ENCODE measurements around the gene NFIB. TPM values are rescaled to one million over a fixed set of nuclear protein-coding genes. Genes with fewer than 3 reads are reported as not detected.

The NFIB gene
- total and polyA plus RNA-seq, 2 of the 8 experiments (the other 6 are each of a cell fraction or from before 2014, with no cell fraction given): 2.6 to 13.1 TPM

DNA sequence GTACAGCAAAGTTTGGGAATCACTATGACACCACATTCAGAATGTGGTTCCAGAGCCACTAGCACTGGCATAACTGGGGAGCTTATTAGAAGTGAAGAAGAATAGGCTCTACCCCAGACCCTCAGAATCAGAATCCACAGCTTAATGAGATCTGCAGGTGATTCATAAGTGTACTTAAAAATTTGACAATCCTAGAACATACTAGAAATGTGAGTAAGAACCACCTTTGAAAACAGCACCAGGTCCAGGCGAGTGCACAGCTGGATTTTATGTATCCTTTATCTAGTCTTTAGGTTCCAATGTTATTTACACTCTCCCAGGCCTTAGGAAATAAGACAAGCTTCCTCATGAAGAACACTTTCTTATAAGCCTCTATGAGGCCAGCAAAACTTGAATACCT, 149.0 kb downstream of the NFIB start (continued):
- no peak for TF ChIP-seq POU5F1 (IDR thresholded peaks at IDR 0.05; ENCODE audit: low read depth, low read length)
- no peak for TF ChIP-seq ASH2L (IDR thresholded peaks at IDR 0.05; ENCODE audit: low read length)
- TF ChIP-seq SP2 (IDR thresholded peaks at IDR 0.05; ENCODE audit: low read length): no peak
- no peak for TF ChIP-seq POLR2AphosphoS5 (IDR thresholded peaks at IDR 0.05; ENCODE audit: low read depth, low read length)
- TF ChIP-seq SIN3A (conservative IDR thresholded peaks at IDR 0.05 in 1 of 2, IDR thresholded peaks at IDR 0.05 in 1 of 2; ENCODE audit: low read depth in 1 of 2, low read length in 2 of 2): no peak
- TF ChIP-seq RXRA (IDR thresholded peaks at IDR 0.05; ENCODE audit: insufficient read depth, low read depth, low read length): no peak
